ENCODE data around the gene MYO5B.
A peak's percentile ranks its signal among the peaks of the same experiment; 100 is the strongest.
"Not testable (repeated sequence)": the region's sequence is repeated elsewhere in the genome, so short reads cannot be mapped to it uniquely, and the experiment has no call there.

The MYO5B gene

GRCh38 chr18:50194631-50195532 is at the start of gene MYO5B:
Gene MYO5B (minus strand): TSS chr18:50195147. CDS start chr18:50194793, 354 bp downstream.
- DNase-seq (ENCODE audit: low read depth): no peak
- H3K4me3 ChIP-seq (ENCODE audit: low read depth, low read length): peak within 1 kb of the TSS; percentile 53
- peak; percentile 37 for TF ChIP-seq CTCF (IDR thresholded peaks at IDR 0.05; ENCODE audit: low read depth, low read length, missing control alignments)

DNA sequence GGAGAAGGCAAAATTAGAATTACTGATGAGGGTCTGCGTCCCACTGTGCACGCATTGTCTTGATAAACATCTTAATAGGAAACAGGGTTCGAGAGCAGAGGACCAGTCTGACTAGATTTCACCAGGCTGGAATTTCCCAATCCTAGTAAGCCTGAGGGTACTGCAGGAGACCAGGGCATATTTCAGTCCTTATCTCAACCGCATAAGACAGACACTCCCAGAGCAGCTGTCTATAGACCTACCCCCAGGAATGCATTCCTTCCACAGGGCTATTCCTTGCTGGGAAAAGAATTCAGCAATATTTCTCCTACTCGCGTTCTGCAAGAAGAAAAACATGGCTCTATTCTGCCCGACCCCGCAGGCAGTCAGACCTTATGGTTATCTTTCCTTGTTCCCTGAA is 46.8 kb upstream of the MYO5B start:
- H3K4me3 ChIP-seq (ENCODE audit: low read depth, low read length); DNase-seq (ENCODE audit: low read depth): not testable (repeated sequence)

- DNase-seq (ENCODE audit: low read depth): no peak
- no peak for TF ChIP-seq CTCF (IDR thresholded peaks at IDR 0.05; ENCODE audit: low read depth, low read length, missing control alignments)
- no peak overlapping the region for H3K4me3 ChIP-seq (ENCODE audit: low read depth, low read length)
Observed at GRCh38 chr18:50240080-50240563, 45.2 kb upstream of the MYO5B start.

DNA sequence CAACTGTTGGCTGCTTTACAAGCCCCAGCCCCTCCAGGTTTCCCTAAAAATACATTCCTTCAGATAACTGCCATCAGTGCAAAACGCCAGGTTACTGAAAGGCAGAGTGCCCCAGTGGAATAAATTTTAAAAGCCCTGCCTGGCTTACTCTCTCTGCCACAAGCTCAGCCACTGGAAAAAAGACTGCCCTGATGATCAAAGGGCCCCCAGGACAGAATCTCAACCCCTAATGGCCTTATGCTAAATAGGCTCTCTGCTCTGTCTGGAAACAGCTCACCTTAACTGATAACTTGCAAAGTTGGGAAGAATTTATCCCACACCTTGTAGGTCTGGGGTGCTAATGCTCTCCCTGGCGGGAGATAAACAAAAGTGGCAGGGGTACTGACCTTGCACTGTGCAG is 37.5 kb upstream of the MYO5B start:
- no peak for TF ChIP-seq CTCF (IDR thresholded peaks at IDR 0.05; ENCODE audit: low read depth, low read length, missing control alignments)
- DNase-seq (ENCODE audit: low read depth): no peak
- H3K4me3 ChIP-seq (ENCODE audit: low read depth, low read length): no peak overlapping the region

DNA sequence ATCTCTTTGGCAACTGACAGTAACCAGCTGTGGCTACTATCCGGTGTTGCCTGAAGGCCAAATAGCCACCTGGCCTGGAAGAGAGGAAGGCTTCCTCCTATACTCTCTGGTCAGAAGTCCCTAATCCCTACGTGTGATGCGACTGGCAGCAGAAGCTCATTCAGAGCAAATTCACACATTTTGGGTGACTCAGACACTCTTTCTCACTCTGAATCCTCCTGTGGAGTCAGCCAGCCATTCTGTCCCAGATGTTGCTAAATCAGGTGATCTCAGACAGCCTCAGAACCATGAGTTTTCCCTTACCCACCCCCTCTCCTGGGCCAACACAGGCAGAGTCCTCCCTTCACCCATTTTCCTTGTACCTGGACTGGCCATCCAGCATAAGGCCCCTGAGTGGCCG is 36.7 kb upstream of the MYO5B start:
- H3K4me3 ChIP-seq (ENCODE audit: low read depth, low read length): no peak overlapping the region
- DNase-seq (ENCODE audit: low read depth): no peak
- TF ChIP-seq CTCF (IDR thresholded peaks at IDR 0.05; ENCODE audit: low read depth, low read length, missing control alignments): no peak

DNA sequence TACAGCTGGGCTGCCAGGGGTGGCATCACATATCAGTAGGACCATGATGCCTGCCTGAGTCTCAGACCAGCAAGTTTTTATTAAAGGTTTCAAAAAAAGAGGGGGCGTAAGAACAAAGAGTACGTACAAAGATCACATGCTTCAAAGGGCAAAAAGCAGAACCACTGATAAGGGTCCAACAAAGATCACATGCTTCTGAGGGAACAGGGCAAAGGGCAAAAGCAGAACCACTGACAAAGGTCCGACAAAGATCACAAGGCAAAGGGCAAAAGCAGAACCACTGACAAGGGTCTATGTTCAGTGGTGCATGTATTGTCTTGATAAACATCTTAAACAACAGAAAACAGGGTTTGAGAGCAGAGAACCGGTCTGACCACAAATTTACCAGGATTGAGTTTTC is 25.3 kb upstream of the MYO5B start:
- not testable (repeated sequence) for H3K4me3 ChIP-seq (ENCODE audit: low read depth, low read length); DNase-seq (ENCODE audit: low read depth)

DNA sequence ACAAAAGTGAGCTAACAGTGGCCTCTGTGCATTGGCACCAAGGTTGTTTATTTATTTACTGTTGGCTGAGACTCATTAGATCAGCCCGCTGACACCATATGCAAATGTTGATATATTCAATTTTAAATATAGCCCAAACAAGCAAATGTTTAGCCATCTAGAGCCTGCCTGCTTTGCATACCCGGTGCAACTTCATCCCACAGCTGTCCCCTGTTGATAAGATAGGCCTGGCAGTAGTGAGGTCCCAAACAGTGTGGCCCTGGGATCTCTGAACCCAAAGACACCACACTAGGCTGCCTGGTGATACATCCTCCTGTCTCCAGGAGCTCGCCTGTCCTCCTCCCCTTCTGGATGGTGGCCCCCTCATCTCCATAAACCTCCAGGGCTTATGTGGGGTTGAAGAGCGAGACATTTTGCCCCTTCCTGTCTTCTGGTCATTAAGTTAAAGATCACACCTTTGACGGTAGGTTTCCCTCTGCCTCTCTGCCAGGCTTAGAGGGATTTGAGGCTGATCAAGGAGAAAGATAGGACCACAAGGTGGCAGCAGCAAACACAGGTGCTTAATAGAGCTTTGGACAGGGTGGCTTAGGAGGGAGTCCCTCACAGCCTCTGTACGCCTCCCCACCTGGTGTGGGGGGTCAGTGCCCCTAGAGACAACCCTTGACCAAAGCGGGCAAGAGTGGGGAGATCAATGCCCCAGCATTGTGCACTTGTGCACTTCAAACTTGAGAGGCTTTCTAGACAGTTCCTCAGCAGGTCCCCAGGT is 23.7 kb upstream of the MYO5B start:
- no peak overlapping the region for H3K4me3 ChIP-seq (ENCODE audit: low read depth, low read length)
- DNase-seq (ENCODE audit: low read depth): peak; percentile 52
- peak; percentile 72 for TF ChIP-seq CTCF (IDR thresholded peaks at IDR 0.05; ENCODE audit: low read depth, low read length, missing control alignments)

All from GM12864 (cell line).